GM21723 (cell line): ENCODE results near the gene TNPO1.
"Not testable (repeated sequence)": the region's sequence is repeated elsewhere in the genome, so short reads cannot be mapped to it uniquely, and the experiment has no call there.

Source experiments
- ATAC-seq: cut with Tn5 transposase; IDR thresholded peaks from one replicate; pipeline ENCODE4 v1.9.1; 2021; ENCODE audit warnings: mild to moderate bottlenecking, moderate library complexity; ENCODE audit not compliant: unreplicated experiment

Gene TNPO1

GRCh38 chr5:72922422-72922821 is 106.0 kb downstream of the TNPO1 start:
- no peak for ATAC-seq

- ATAC-seq = no peak
Observed at GRCh38 chr5:72925336-72926010, 109.0 kb downstream of the TNPO1 start.

DNA sequence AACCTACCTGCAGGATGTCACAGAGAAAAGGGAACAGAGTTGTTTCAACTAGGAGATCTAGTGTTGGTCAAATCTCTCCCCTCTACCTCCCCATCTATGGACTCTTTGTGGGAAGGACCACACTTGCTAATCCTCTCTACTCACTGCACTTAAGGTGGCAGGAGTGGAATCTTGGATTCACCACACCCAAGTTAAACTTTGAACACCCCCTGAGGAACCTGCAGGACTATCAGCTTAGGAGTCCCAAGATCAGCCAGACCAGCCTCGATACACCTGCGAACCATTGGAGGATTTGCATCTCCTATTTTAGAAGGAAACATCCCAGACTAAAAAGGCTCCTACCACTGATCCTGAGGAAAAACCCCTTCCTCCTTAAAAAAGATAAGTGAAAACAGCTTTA is 116.2 kb downstream of the TNPO1 start:
- not testable (repeated sequence) for ATAC-seq

- ATAC-seq = not testable (repeated sequence)
Observed at GRCh38 chr5:72934953-72935725, 118.7 kb downstream of the TNPO1 start.

- no peak for ATAC-seq
Observed at GRCh38 chr5:72936893-72937292, 120.4 kb downstream of the TNPO1 start.

DNA sequence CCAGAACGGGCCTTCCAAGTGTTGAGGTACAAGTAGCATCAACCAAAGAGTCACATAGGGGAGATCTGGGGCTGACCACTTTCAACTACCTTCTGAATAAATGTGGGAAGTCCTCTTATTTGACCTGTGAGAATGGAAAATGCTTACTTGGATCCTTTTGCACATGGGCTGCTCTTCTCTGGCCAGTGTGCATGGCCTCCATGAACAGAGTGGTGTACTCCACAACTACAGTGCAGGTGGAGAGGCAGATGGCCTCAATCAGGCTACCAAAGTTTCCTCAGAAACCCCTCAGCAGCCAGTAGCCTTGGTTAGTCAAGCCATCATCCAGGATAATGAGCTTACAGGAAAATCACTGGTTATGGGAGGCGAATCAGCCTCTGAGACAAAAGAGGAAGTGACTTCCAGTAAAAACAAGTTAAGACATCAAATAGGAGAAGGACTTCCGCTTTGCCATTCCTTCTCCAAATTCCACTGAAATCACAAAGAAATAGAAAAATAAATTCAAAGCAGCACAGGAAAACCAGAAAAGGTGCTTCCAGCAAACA is 121.1 kb downstream of the TNPO1 start:
- ATAC-seq = no peak

DNA sequence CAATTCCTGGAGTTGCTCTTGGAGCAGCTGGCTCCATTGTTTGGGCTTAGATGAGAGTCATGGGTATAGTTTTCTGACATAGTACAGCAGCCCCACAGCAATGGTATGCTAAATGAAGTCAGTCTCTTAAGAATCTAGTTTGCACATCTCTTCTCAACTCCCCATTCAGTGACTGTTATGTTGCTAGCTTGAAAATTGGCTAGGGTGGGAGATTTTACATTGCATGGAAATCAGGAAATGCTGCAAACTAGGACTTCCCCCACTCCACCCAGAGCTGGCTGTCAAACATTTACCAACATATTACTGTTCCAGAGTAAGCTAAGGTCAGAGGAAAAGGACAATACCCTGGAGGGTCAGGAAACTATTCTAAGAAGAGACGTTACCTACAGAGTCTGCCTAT is 121.7 kb downstream of the TNPO1 start:
- no peak for ATAC-seq

GRCh38 chr5:72940082-72940481 is 123.6 kb downstream of the TNPO1 start:
- ATAC-seq = no peak

GRCh38 chr5:72943307-72943706 is 126.8 kb downstream of the TNPO1 start:
- no peak for ATAC-seq

DNA sequence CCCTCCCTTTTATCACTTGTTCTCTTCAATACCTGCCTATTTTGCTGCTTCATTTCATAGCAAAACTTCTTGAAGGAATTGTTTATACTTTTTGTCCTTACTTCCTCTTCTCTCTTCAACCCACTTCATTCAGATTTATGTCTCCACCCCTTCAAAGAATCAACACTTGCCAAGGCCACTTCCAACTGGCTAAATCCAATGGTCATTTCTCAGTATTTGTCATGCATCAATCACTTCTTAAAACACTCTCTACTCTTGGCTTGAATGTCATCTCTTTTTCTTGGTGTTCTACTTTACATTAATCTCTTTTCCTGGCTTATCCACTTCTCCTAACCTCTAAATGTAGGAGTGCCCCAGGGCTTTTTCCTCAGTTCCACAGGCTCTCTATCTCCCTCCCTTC is 131.0 kb downstream of the TNPO1 start:
- ATAC-seq = no peak

DNA sequence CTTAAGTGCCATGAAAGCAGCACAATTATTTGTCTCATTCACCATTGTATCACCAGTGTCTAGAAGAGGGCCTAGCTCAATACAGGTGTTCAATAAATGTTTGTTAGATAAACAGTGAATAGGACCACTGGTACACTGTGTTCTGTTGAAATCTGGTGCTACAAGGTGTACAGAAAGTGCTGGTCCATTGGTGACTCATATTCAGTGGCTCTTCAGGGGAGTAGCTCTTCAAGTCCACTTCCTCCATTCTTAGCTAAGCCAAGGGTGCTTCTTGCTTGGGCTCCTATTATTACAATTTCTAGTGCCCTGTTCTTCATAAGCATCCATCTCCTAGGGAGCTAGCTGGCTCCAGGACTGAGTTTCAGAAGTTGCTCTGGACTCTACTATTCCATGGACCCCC is 133.0 kb downstream of the TNPO1 start:
- ATAC-seq = no peak

GRCh38 chr5:72951671-72952468 is 135.4 kb downstream of the TNPO1 start:
- ATAC-seq = no peak

- ATAC-seq = no peak
Observed at GRCh38 chr5:72954389-72954788, 137.9 kb downstream of the TNPO1 start.

DNA sequence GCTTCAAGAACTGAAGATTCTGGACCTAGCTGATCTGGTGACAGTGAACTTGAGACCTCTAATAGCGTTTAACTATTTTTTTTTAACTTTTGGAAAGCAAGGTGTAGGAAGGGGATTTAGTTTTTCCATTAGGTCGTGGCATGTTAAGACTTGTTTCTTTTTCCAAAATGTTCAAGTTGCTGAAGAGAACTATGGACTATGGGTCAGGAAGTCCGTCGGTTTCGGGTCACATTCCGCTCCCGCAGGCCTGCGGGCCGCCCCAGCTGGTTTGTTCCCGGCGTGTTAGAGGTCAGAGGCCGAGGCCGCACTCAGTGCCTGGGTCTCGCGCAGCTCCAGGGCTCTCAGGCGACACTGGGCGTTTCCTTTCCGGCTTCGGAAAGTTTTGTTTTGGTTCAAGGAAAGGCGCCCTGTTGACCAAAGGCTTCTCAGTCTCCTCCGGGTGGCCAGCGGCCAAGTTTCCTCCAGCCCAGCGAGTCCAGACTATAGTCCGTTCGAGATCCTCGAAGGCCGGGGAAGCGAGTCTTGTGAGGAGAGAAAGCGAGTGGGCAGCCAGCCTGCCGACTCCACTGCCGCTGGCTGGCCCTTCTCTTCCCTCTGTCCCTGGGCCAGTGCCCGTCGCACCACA is 138.8 kb downstream of the TNPO1 start:
- peak; percentile 49 for ATAC-seq

DNA sequence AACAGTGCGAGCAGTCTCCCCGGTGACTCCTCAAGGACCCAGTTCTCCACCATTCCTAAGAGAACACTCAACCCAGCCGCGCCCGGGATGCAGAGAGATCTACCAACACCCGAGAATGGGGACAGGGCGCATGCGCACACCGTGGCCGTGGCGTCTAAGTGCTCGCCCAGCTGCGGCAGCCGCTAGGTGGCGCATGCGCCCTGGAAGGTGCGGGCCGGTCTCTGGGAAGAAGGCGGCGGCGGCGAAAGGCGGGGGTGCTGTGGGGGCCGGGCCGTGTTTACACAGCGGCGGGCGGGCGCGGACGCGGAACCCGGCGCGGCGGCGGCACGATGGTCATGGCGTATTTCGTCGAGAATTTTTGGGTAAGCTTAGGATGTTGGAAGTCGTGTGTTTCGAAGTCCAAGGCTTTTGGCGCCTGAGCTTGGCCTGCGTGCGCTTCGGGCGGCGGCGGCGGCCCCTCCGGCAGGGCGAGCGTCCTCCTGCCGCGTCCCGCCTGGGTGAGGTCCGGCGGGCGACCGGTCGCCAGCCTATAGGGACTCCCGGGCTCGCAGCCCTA is 139.4 kb downstream of the TNPO1 start, which contains the start of gene FCHO2:
TSS of gene FCHO2 (plus strand) at position 274 of the 556 bp plus-strand sequence. CDS start at position 330, 56 bp downstream.
- ATAC-seq = peak; percentile 93

DNA sequence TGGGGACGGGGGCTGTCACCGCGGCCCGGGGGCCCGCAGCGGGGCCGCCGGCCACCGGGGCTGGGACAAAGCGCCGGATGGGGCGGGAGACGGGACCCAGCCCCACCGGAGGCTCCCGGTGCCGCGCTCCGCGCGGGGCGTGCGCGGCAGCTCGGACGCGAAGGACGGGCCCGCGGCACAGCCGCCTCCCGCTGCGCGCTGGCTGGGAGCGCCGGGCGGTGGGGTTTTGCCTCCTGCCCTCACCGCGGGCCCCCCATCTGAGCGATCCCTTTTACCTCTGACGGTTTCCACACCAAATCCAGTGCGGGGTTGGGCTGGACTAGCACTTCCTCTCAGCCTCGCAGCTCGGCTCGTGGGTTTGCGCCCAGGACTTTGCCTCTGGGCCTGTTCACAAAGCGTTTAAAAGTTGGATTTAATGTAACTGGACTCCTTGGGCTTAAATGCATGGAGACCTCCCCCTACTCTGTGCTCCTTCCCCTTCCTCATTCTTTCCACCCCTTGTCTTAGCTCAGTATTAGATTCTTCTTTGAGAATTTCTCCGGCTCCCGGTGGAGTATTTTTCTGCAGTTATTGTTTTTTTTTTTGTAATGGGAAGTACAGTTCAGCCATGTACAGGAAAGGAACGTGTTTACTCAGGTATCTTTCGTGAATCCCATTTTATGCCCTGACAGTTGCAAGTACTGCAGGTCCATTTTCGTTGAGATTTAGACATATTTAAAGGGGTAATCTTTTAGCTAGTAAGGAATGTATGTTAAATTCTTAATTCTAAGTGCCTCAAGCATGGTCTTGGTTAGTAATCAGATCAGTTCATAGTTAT is 140.1 kb downstream of the TNPO1 start:
- ATAC-seq = peak; percentile 43

DNA sequence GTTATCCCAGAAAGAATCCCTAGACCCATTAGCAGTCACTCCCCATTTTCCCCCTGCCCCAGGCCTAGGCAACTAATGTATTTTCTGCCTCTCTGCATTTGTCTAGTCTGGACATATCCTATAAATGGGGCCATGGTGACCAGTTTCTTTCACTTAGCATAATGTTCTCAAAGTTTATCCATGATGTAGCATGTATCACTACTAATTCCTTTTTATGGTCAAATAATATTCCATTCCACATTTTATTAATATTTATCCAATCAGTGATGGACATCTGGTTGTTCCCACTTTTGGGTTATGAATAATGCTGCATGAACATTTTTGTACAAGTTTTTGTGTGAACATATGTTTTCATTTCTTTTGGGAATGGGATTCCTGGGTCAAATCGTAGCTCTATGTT is 140.9 kb downstream of the TNPO1 start:
- ATAC-seq = no peak

DNA sequence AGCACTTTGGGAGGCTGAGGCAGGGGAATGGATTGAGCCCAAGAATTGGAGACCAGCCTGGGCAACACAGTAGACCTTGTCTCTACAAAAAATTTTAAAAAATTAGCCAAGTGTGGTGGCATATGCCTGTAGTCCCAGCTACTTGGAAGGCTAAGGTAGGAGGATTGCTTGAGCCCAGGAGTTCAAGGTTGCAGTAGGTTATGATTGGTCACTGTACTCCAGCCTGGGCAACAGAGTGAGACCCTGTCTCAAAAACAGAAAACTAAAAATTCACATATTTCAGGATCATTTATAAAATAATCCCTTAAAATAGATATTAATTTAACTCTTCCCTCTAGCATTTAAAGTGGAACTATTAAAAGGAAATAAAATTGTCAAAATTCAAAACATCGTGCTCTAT is 142.8 kb downstream of the TNPO1 start:
- no peak for ATAC-seq
